GM20000 (cell line): ENCODE data around the gene PANK1.

Experiments
- DNase-seq: peaks from one replicate; pipeline ENCODE4 v3.0.0; 2012; ENCODE audit warnings: low spot score
- CTCF ChIP-seq: IDR thresholded peaks from 2 replicates; pipeline ENCODE4 v1.5.1; 2012; ENCODE audit warnings: mild to moderate bottlenecking, control low read depth; ENCODE audit errors: extremely low read depth, missing control alignments

The PANK1 gene

GRCh38 chr10:89644967-89645741, at the start of gene PANK1:
Gene PANK1 (minus strand): TSS chr10:89645242. CDS start chr10:89644891, 351 bp downstream.
- TF ChIP-seq CTCF = no peak
- DNase-seq = peak; percentile 84

GRCh38 chr10:89693176-89693575, 48.1 kb upstream of the PANK1 start:
- DNase-seq = no peak
- no peak for TF ChIP-seq CTCF

- TF ChIP-seq CTCF = no peak
- no peak for DNase-seq
These were observed 47.4 kb upstream of the PANK1 start for GRCh38 chr10:89692416-89692815.

GRCh38 chr10:89690027-89690426, 45.0 kb upstream of the PANK1 start:
- no peak for DNase-seq
- TF ChIP-seq CTCF = no peak

GRCh38 chr10:89685936-89686335, 40.9 kb upstream of the PANK1 start:
- no peak for TF ChIP-seq CTCF
- DNase-seq = no peak

- TF ChIP-seq CTCF = no peak
- no peak for DNase-seq
These were observed 39.6 kb upstream of the PANK1 start for GRCh38 chr10:89684604-89685003.

GRCh38 chr10:89683883-89684282, 38.8 kb upstream of the PANK1 start:
- TF ChIP-seq CTCF = no peak
- DNase-seq = no peak
